GM18861 (cell line): ENCODE measurements around the gene TKT.
"Not testable (repeated sequence)": the region's sequence is repeated elsewhere in the genome, so short reads cannot be mapped to it uniquely, and the experiment has no call there.

Experiments
- ATAC-seq: cut with Tn5 transposase; IDR thresholded peaks from one replicate; pipeline ENCODE4 v1.9.1; 2021; ENCODE audit not compliant: unreplicated experiment

TKT gene, protein sequence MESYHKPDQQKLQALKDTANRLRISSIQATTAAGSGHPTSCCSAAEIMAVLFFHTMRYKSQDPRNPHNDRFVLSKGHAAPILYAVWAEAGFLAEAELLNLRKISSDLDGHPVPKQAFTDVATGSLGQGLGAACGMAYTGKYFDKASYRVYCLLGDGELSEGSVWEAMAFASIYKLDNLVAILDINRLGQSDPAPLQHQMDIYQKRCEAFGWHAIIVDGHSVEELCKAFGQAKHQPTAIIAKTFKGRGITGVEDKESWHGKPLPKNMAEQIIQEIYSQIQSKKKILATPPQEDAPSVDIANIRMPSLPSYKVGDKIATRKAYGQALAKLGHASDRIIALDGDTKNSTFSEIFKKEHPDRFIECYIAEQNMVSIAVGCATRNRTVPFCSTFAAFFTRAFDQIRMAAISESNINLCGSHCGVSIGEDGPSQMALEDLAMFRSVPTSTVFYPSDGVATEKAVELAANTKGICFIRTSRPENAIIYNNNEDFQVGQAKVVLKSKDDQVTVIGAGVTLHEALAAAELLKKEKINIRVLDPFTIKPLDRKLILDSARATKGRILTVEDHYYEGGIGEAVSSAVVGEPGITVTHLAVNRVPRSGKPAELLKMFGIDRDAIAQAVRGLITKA

DNA sequence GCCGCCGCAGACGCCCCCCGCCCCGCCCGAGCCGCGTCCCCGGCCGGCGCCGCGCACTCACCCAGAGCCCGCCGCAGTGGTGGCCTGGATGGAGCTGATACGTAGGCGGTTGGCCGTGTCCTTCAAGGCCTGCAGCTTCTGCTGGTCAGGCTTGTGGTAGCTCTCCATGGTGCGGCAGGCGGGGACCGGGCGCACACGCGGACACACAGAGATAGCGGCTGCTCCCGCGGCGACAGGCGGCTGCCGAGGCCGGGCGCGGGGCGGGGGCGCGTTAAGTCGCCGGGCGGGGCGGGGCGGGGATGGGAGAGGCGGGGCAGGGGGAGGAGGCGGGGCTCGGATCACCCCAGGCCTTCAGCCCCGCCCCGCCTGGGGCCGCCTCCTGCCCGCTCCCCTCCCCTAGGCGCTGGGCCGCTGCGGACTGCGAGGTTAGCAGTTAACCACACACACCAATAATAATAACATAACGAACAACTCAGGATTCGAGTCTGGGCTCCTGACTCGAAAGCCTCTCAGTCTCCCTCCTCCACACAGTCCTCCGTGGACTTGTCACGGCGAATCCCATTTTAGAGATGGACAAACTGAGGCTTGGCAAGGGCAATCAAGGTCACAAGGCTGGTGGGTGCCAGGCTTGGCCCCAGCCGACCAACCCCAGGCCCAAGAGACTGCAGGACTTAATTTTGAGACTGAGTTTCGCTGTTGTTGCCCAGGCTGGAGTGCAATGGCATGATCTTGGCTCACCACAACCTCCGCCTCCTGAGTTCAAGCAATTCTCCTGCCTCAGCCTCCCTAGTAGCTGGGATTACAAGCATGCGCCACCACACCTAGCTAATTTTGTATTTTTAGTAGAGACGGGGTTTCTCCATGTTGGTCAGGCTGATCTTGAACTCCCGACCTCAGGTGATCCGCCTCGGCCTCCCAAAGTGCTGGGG lies at the start of gene TKT:
TKT (minus strand) TSS at position 248 of the 929 bp plus-strand sequence; CDS start at position 168, 80 bp downstream.
- ATAC-seq = peak; percentile 36

DNA sequence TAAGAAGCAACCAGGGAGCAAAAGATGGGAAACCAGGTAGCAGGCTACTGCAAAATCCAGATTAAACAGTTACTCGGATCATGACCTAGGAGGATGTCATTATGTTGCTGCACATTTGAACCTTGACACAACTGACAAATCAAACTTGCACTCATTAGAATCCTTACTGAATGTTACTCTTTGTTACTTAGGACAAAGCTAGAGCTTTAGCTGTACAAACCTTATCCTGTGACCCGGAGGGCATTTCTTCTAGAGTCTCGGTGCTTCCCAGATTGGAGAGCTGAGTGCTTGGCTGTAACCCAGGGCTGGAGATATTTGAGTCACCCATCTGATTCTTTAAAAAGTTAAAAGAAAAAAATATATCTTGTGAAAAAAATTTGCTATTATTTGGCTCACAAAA lies 48.1 kb upstream of the TKT start:
- no peak for ATAC-seq

DNA sequence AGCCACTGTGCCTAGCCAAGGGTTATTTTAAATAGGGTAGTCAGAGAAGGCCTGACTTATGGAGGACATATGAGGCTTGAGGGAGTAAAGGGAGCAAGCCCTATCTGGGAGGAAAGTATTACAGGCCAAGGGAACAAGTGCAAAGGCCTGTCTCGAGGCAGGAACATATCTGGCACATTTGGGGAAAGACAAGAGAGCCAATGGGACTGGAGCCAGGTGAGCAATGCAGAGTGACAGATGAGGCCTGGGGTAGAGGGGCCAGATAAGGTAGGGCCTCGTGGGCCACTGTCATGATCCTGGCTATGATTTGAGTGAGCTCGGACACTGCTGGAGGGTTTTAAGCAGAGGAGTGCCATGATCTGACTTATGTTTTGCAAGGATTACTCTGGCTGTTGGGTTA lies 47.7 kb upstream of the TKT start:
- no peak for ATAC-seq

DNA sequence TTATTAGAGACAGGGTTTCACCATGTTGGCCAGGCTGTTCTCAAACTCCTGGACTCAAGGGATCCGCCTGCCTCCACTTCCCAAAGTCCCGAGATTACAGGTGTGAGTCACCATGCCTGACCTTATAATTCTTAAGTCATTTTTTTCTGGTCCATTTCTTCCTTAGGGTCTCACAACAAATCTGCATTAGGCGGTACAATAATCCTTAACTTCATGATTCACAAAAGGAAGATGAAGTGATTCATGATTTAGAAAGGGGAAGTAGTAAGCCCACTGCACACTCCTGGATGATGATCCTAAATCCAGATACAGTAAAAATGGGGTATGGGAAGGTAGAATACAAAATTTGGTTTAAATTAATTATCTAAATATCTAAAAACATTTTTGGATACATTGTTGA lies 45.0 kb upstream of the TKT start:
- no peak for ATAC-seq

DNA sequence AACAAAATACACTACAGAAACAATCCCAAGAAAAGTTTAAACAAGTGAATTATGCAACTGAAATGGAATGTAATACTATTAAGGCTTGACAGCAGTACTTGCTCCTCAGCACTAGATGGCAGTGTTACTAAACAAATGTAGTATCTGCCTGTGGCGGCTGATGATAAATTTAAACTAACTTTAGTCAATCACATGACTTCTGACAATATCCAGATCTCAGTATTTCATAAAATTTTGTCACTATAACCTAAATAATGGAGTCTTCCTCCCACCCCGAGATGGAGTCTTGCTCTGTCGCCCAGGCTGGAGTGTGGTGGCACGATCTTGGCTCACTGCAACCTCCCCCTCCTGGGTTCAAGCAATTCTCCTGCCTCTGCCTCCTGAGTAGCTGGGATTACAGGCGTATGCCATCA lies 43.8 kb upstream of the TKT start:
- not testable (repeated sequence) for ATAC-seq

DNA sequence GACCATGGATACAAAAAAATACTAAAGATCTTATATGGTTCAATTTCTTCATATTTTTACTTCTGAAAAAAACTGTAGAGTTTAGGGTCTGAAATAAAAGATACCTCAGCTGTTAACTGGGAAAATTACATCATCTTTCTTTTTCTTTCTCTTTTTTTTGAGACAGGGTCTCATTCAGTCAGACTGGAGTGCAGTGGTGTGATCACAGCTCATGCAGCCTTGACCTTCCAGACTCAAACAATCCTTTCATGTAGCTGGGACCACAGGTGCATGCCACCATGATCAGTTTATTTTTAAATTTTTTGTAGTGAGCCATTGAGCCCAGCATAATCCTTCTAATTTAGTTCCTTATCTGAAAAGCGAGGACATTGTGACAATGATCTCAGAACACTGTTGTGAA lies 39.6 kb upstream of the TKT start:
- no peak for ATAC-seq

DNA sequence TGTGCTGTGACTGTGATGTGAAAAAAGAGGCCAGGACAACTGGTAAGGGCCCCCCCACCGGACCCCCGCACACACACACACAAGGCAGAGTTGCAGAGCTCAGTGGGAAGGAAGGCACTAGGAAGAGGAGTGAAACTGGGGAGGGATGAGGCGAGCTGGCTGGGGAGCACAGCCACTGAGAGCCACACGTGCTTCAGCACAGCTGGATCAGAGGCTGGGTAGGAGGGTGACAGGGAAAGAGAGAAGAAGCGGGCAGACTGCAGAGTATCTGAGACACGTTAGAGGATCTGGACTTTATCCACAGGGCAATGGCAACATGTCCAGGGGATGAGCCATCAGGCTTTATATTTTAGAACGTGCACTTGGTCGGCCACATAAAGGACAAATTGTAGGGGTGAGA lies 38.0 kb upstream of the TKT start:
- ATAC-seq = no peak

DNA sequence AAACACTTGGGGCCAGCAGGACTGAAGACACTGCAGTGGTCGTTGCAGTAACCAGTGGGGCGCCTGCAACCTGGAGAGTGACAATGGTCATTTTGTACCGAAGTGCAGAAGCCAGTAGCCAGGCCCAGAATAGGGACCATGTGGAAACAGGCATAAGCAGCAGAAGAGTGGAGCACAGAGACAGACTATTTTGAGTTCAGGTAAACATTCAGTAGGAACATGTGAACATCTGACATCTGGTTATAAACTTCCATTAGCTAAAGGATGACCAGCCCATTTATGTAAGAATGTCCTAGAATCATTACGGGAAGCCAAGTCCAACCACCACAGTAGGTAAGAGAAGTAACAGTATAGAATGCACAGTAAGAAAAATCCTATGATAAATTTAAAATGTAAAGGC lies 32.4 kb upstream of the TKT start:
- ATAC-seq = no peak

DNA sequence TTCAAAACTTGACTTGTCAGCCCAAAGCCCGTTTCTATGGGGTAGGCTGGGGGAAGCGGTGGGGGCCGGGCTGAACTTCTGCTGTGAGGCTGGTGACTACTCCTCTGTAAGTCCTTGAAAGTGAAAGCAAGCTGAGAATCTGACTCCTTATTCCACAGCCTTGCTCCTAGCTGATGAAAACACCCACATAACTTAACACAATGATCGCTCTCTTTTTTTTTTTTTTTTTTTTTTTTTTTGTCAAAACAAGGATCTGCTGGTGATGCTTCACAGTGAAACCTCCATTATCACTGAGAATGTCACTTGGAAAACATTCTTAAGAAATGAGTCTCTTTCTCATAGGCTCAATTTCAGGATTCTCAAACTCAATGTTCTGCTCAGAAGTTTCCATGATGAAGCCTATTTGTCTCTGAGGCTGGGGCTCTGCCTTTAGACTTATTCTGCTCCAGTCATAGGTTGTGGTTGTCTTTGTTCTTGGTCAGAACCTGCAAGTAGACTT lies 31.4 kb upstream of the TKT start:
- no peak for ATAC-seq

DNA sequence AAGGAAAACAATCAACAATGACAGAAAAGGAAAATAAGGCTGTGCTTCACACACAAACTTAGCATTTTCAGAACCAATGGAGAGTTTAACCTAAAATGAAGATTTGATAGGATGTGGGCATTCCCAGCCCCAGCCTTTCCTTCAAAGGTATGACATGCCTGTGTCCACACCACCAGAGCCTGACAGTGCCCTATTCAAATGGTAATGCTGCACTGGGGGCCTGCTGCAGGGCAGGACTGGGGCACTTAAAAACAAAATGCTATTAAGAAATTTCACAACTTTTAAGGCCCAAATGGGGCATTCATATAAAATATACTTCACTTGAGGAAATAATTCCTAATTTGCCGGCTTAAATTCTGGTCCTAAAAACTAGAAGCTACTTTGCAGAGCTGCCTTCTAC lies 30.9 kb upstream of the TKT start:
- ATAC-seq = no peak

DNA sequence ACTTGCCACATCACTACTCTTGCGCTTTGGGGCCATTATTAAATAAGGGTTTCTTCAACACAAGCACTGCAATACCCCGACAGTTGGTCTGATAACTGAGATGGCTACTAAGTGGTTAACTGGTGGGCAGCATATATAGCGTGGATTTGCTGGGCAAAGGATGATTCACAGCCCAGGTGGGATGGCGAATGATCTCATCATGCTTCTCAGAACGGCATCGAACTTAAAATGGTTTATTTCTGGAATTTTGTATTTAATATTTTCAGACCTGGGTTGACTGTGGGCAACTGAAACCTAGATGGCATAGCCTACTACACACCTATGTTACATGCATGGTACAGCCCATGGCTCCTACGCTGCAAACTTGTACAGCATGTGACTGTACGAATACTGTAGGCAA lies 26.8 kb upstream of the TKT start:
- no peak for ATAC-seq

DNA sequence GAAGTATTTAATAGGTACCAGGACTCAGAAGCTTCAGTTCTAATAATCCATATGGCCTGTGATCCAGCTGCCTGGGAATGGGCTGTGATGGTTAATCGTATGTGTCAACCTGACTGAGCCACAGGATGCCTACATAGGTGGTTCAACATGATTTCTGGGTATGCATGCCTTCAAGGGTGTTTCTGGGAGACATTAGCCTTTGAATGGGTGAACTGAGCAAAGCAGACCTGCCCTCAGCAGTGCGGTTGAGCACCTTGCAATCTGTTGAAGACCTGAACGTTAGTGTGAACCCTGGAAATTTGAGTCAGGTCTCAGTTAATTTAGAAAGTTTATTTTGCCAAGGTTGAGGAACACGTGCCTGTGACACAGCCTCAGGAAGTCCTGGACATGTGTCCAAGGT lies 22.8 kb upstream of the TKT start:
- no peak for ATAC-seq

DNA sequence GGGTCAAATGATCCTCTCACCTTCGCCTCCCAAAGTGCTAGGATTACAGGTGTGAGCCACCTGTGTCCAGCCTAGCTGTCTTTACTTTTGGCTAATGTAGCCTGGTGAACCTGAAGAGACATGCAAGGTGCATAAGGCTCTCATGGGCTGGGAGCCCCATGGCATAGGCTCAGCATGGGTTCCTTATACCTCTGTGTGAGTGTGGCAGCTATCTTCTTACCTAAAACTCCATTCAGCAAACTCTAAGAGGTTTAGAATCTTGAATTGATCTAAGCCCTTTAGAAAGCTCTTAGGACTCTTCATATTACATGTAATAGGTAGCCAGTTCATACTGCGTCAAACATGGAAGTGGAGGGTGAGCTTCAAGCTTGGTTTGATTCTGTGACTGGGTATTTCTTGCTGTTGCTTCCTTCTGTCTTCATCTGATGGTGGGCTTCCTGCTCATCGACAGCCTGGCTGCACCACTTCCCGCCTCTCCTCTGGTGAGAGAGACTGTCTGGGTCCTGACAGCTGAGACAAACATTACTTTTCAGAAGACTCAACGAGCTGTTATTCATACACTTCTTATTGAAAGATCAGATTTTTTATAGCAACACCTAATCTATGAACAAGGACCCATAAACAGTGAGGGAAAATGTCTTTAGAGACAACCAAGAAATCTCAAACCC lies 19.2 kb upstream of the TKT start:
- no peak for ATAC-seq

DNA sequence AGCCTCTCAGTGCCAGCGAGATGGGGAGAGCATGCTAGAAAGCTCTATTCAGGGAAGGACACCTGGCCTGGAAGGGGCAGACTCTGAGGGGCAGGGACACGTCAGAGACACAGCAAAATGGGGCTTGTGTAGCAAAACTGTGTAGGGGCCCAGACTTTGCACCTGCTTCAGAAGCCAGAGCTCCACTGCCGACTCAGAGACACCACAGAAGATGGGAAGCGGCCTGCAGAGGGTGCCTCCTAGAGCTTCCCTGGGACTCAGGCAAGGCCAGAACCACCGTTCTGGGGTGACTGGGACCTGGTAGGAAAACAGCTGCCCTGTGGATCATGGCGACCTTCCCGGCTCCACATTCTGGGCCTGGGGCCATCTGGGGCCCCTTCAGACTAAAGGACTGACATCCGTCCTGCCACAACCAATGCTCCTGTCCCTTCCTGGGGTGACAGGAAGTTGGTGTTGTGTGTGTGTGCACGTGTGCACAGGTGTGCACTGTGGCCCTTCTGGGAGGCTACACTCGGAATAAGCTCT lies 17.4 kb upstream of the TKT start:
- ATAC-seq = no peak

DNA sequence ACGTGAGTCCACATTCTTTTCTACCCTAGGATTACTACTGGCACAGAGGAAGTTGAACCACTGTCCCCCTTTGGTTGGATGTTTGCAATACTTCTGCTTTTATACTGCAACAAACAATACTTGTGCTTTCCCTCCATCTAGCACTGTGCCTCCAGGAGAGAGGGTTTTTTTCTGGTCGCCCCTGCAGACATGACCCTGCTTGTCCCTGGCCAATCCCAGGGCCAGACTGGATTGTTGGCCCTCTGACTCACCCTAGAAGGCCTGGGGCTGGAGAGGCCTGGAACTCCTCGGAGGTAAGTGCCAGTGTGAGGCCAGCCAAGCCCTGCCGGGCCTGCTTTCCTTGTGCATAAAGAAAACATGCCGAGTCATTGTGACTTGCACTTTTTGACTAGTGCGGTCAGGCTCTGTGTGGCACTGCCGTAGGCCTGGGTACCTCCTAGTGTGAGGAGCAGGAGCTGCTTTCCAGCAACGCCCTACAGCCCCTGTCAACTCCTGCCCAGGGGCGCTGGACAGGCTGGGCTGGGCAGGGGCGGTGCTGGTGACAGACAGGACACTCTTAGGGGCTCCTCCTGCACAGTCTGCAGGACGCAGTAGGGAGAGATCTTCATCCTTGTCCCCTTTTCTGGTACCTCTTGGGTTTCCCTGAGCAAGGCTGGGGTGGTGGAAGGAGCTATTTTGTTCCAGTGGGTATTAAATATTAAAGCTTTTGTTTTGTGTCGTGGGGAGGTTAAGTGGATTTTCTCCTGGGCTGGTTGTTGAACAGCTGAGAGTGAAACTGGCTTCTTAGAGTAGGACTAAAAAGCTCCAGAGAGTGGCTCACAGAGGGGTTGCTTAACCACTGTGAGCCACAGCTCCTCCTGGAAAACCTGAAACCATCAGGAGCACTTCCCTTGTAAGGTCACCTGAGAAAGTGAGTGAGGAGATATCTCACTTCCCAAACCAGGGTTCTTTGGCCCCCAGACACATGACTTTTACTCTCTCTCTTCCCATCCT lies 14.4 kb upstream of the TKT start:
- peak; percentile 59 for ATAC-seq

DNA sequence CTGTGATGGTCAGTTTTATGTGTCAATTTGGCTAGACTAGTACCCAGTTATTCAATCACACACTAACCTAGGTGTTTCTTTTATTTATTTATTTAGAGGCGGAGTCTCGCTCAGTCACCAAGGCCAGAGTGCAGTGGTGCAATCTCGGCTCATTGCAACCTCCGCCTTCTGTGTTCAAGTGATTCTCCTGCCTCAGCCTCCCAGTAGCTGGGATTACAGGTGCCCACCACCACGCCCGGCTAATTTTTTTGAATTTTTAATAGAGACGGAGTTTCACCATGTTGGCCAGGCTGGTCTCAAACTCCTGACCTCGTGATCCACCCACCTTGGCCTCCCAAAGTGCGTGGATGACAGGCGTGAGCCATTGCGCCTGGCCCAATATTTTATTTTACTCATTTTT lies 13.4 kb upstream of the TKT start:
- not testable (repeated sequence) for ATAC-seq

DNA sequence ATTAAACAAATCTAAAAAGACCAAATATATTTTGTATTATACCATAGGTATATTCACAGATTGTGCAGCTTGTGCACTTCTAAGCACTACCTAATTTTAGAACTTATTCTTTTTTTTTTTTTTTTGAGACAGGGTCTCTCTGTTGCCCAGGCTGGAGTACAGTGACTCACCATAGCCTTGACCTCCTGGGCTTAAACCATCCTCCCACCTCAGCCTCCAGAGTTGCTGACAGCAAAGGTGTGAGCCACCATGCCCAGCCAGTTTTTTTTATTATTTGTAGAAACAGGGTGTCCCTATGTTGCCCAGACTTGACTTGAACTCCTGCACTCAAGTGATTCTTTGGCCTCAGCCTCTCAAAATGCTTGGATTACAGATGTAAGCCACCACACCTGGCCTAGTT lies 11.9 kb upstream of the TKT start:
- ATAC-seq = no peak

DNA sequence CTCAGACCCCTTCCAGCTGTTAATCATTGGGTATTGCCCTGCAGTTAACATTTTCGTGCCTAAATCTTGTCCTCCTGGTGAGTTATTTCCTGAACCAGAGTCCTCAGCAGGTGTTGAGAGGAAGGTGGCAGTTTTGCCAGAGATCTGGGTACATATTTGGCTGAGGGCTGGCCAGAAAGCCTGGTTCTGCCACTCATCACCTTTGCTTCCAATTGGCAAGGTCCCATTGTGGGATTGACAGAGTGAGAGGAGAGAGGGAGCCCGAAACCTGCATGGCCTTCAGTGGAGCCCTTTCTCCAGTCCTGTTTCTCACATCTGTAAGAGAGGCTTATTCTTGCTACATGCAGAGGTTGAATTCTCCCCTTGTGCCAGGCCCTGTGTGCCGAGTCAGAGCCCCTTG lies 8.9 kb upstream of the TKT start:
- ATAC-seq = no peak

DNA sequence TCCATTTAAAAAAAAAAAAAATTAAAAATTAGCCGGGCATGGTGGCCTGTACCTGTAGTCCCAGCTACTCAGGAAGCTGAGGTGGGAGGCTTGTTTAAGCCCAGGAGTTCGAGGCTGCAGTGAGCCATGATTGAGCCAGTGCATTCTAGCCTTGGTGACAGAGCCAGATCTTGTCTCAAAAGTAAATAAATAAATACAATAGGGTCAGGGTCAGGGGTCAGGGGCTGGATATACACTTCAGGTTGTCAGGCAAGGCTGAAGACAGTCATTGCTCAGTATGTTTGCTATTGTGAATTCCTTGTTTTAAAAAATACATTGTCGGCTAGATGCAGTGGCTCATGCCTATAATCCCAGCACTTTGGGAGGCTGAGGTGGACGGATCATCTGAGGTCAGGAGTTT lies 8.1 kb upstream of the TKT start:
- ATAC-seq = no peak
